ENCODE results near the gene TNPO3. TPM values are rescaled to one million over a fixed set of nuclear protein-coding genes. Genes with fewer than 3 reads are reported as not detected.

TNPO3 gene
- total RNA-seq, 2 experiments from 2014 or later, result 55.1 to 71.7 TPM

DNA sequence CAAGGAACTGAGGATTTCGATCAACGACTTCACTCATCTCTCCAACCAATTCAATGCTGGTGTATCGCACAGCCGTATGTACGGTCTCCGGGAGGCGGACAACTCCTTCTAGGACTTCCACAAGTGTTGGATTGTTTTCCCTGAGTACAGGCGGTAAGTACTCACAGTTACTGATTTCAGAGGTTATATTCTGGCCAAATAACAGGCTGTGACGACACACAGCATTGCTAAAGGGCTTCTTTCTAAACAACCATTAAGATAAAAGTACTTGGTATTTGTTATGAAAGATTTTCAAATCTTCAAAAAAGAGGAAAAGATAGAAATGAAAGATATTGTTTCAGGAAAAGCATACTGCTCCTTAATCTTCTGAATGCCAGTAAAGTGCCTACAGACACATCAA lies 65.0 kb downstream of the TNPO3 start:
- H3K9me3 ChIP-seq (ENCODE audit: low read length), result no peaks in the 10 kb centered on the region
- no peak overlapping the region for H2AFZ ChIP-seq (ENCODE audit: low read length)
- H3K9me2 ChIP-seq (ENCODE audit: insufficient read depth, low read length), result no peaks in the 10 kb centered on the region
- no peak overlapping the region for H3K4me3 ChIP-seq (ENCODE audit: low read depth, low read length, poor library complexity, severe bottlenecking)
- no peaks in the 10 kb centered on the region for H3K4me1 ChIP-seq (ENCODE audit: insufficient read depth, low read length, poor library complexity, severe bottlenecking)
- no TSS peak for BruUV-seq (replicated peaks)
- ChIA-PET POLR2A (interaction anchor here (0.6 to 1.9 kb wide), 3 partner anchors 34 to 208 kb away, joined by 3 to 5 read pairs (median 3); no protein-coding TSS in a partner anchor), CTCF (ENCODE audit: unreplicated experiment) (interaction anchor here (0.5 kb wide), 1 partner anchor 319 kb away, joined by 3 read pairs; no protein-coding TSS in a partner anchor)
- no peak overlapping the region for H3K27ac ChIP-seq (ENCODE audit: low read depth, low read length, poor library complexity, severe bottlenecking)
- intact Hi-C loops (cut with micrococcal nuclease; ENCODE audit: unreplicated experiment), result no loop called here
- peaks cover 95% of the 10 kb centered on the region for H3K36me3 ChIP-seq (ENCODE audit: insufficient read depth, low read length)
- no peak for TF ChIP-seq EZH2phosphoT487 (IDR thresholded peaks at IDR 0.05; ENCODE audit: borderline replicate concordance, low read depth, low read length)
- TF ChIP-seq, protein P1, sequence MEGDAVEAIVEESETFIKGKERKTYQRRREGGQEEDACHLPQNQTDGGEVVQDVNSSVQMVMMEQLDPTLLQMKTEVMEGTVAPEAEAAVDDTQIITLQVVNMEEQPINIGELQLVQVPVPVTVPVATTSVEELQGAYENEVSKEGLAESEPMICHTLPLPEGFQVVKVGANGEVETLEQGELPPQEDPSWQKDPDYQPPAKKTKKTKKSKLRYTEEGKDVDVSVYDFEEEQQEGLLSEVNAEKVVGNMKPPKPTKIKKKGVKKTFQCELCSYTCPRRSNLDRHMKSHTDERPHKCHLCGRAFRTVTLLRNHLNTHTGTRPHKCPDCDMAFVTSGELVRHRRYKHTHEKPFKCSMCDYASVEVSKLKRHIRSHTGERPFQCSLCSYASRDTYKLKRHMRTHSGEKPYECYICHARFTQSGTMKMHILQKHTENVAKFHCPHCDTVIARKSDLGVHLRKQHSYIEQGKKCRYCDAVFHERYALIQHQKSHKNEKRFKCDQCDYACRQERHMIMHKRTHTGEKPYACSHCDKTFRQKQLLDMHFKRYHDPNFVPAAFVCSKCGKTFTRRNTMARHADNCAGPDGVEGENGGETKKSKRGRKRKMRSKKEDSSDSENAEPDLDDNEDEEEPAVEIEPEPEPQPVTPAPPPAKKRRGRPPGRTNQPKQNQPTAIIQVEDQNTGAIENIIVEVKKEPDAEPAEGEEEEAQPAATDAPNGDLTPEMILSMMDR (conservative IDR thresholded peaks at IDR 0.05; ENCODE audit: low read length), result no peak
- H3K79me2 ChIP-seq (ENCODE audit: insufficient read depth, low read depth, low read length), result no peaks in the 10 kb centered on the region
- H3K4me2 ChIP-seq (ENCODE audit: low read length), result no peak overlapping the region
- H4K20me1 ChIP-seq (ENCODE audit: insufficient read depth, low read length), result no peaks in the 10 kb centered on the region
- no peak for DNase-seq (ENCODE audit: low spot score)

DNA sequence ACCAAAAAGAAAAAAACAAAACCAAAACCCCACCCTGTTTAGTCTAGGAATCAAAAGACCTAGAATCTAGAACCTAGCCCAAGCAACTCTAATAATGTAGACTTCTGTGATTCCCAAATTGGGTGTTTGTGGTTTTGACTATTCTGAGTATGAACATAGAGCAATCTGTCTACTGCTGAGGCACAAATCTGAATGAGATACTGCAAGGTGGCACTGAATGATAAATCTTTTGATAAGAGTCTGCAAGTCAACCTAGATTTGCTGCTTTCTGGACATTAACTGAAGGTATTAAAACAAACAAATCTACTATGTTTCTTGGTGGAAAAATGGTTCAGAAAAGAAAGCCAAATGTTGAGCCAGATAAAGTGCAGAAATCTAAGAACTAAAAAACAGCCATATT lies 66.5 kb downstream of the TNPO3 start:
- Histone ChIP-seq H3K9me3 (ENCODE audit: low read length) (no peaks in the 10 kb centered on the region), H3K4me3 (ENCODE audit: low read depth, low read length, poor library complexity, severe bottlenecking) (no peak overlapping the region), H3K27ac (ENCODE audit: low read depth, low read length, poor library complexity, severe bottlenecking) (no peak overlapping the region), H2AFZ (ENCODE audit: low read length) (no peak overlapping the region), H3K9me2 (ENCODE audit: insufficient read depth, low read length) (no peaks in the 10 kb centered on the region), H3K4me2 (ENCODE audit: low read length) (no peak overlapping the region), H3K79me2 (ENCODE audit: insufficient read depth, low read depth, low read length) (no peaks in the 10 kb centered on the region), H3K36me3 (ENCODE audit: insufficient read depth, low read length) (peaks cover 96% of the 10 kb centered on the region), H3K4me1 (ENCODE audit: insufficient read depth, low read length, poor library complexity, severe bottlenecking) (no peaks in the 10 kb centered on the region), H4K20me1 (ENCODE audit: insufficient read depth, low read length) (no peaks in the 10 kb centered on the region)
- intact Hi-C loops (cut with micrococcal nuclease; ENCODE audit: unreplicated experiment), result no loop called here
- BruUV-seq (replicated peaks), result no TSS peak
- ChIA-PET CTCF (ENCODE audit: unreplicated experiment) (no interaction called here), POLR2A (no interaction called here)
- no peak for DNase-seq (ENCODE audit: low spot score)
- TF ChIP-seq, protein P1 (conservative IDR thresholded peaks at IDR 0.05; ENCODE audit: low read length), result no peak

DNA sequence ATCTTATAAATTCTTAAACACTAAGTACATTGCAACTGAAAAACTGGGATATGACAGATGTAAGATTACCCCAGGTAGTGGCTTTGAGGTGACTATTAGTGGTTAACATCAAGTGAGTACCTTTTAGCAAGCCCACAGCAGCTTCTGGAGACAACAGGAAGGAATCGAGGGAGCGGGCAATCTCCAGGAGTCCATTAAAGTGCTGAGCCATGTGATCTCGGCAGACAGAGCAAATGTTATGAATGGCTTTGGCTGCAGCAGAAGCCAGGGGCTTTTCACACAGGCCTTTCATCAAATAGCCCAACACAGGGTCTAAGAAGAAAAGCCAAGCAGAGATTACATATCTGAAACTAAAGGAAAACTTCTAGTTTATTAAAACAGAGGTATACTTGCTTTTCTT lies 68.3 kb downstream of the TNPO3 start:
- no peaks in the 10 kb centered on the region for H4K20me1 ChIP-seq (ENCODE audit: insufficient read depth, low read length)
- H3K4me1 ChIP-seq (ENCODE audit: insufficient read depth, low read length, poor library complexity, severe bottlenecking), result no peaks in the 10 kb centered on the region
- TF ChIP-seq, protein P1 (conservative IDR thresholded peaks at IDR 0.05; ENCODE audit: low read length), result no peak
- TF ChIP-seq EZH2phosphoT487 (IDR thresholded peaks at IDR 0.05; ENCODE audit: borderline replicate concordance, low read depth, low read length), result no peak
- intact Hi-C loops (cut with micrococcal nuclease; ENCODE audit: unreplicated experiment), result no loop called here
- ChIA-PET CTCF (ENCODE audit: unreplicated experiment) (no interaction called here), POLR2A (interaction anchor here (1.1 to 1.2 kb wide), 2 partner anchors 20 to 24 kb away, joined by 3 to 5 read pairs; no protein-coding TSS in a partner anchor)
- no peak overlapping the region for H3K4me2 ChIP-seq (ENCODE audit: low read length)
- H3K9me3 ChIP-seq (ENCODE audit: low read length), result no peaks in the 10 kb centered on the region
- peaks cover 97% of the 10 kb centered on the region for H3K36me3 ChIP-seq (ENCODE audit: insufficient read depth, low read length)
- no peaks in the 10 kb centered on the region for H3K9me2 ChIP-seq (ENCODE audit: insufficient read depth, low read length)
- no peaks in the 10 kb centered on the region for H3K79me2 ChIP-seq (ENCODE audit: insufficient read depth, low read depth, low read length)
- no peak overlapping the region for H3K4me3 ChIP-seq (ENCODE audit: low read depth, low read length, poor library complexity, severe bottlenecking)
- no peak overlapping the region for H3K27ac ChIP-seq (ENCODE audit: low read depth, low read length, poor library complexity, severe bottlenecking)
- no peak for DNase-seq (ENCODE audit: low spot score)
- H2AFZ ChIP-seq (ENCODE audit: low read length), result no peak overlapping the region
- BruUV-seq (replicated peaks), result no TSS peak
